Heart left ventricle (tissue), 16 donors: ENCODE measurements around the gene RIC8B. TPM values are rescaled to one million over a fixed set of nuclear protein-coding genes. Genes with fewer than 3 reads are reported as not detected.

ENCODE experiments used
- ATAC-seq, 4 donors: fragments of 200-7000 bp; cut with Tn5 transposase; one replicate each; pipeline ENCODE4 v1.9.1; 2020 to 2022; ENCODE audit warnings: moderate library complexity in 4 of 4, mild to moderate bottlenecking in 3 of 4, moderate number of reproducible peaks in 1 of 4
- DNase-seq, 5 donors: peaks; one replicate each; pipeline ENCODE4 v3.0.0-alpha.2; 2020
- H3K27ac ChIP-seq, 12 donors: fragments of 200-600 bp; sonication (generic) in 4 of 12; one replicate each; pipeline versions ENCODE4 v1.5.0 to v1.8.0; 2016 to 2022; ENCODE audit warnings: mild to moderate bottlenecking in 2 of 12
- H3K27me3 ChIP-seq, 9 donors: fragments of 200-600 bp; sonication (generic) in 2 of 9; one replicate each; pipeline versions ENCODE4 v1.5.1 to v1.8.0; 2016 to 2022; ENCODE audit warnings: mild to moderate bottlenecking in 3 of 9
- H3K36me3 ChIP-seq, 9 donors: fragments of 200-600 bp; sonication (generic) in 2 of 9; one replicate each; pipeline versions ENCODE4 v1.5.0 to v1.8.0; 2018 to 2022; ENCODE audit warnings: mild to moderate bottlenecking in 2 of 9
- H3K4me1 ChIP-seq, 12 donors: fragments of 200-600 bp; sonication (generic) in 4 of 12; one replicate each; pipeline versions ENCODE4 v1.5.0 to v1.8.0; 2016 to 2022; ENCODE audit warnings: mild to moderate bottlenecking in 3 of 12
- H3K4me3 ChIP-seq, 12 donors: fragments of 200-600 bp; sonication (generic) in 4 of 12; one replicate each; pipeline versions ENCODE4 v1.5.0 to v1.8.0; 2017 to 2022; ENCODE audit warnings: mild to moderate bottlenecking in 9 of 12, moderate library complexity in 4 of 12
- H3K9me3 ChIP-seq, 12 donors: fragments of 200-600 bp; sonication (generic) in 4 of 12; one replicate each; pipeline versions ENCODE4 v1.5.0 to v1.8.0; 2016 to 2022; ENCODE audit warnings: mild to moderate bottlenecking in 1 of 12
- CTCF ChIP-seq, 12 donors: fragments of 200-600 bp; sonication (generic) in 4 of 12; IDR thresholded peaks; one replicate each; pipeline versions ENCODE4 v1.5.0 to v1.8.0; 2018 to 2022; ENCODE audit warnings: antibody characterized with exemption in 12 of 12, mild to moderate bottlenecking in 5 of 12
- POLR2A ChIP-seq, 2 donors: fragments of 450-650 bp; IDR thresholded peaks; one replicate each; pipeline ENCODE4 v1.6.1; 2017; ENCODE audit warnings: antibody characterized with exemption in 2 of 2, mild to moderate bottlenecking in 2 of 2, moderate library complexity in 2 of 2
- WGBS, 4 donors: extraction: QIAGEN DNeasy Blood & Tissue Kit in 2 of 4; methylation state at CpG; one replicate each; pipeline versions ENCODE4 v1.1.5 to v1.1.7; 2013 to 2018; 5-methylcytosine and 5-hydroxymethylcytosine counted together
- intact Hi-C, 10 donors: fragments of 100-400 bp; cut with DNase I; formaldehyde crosslinking; loops; one replicate each; pipeline versions ENCODE4 v1.11.1 to v1.14.2; 2022
- polyA plus RNA-seq, 2 donors: library from polyadenylated mRNA; stranded (reverse); fragments of 200-250 nt; gene quantifications; one replicate each; pipeline ENCODE4 v1.2.3, GENCODE V29; 2013
- total RNA-seq, 9 donors: library from RNA; depleted of rRNA in 2 of 9; stranded (reverse); fragments of >200 nt in 2 of 9; fragmentation: NEBNext Ultra II Directional in 3 of 9; extraction: Animal tissue kit (Norgen Biotek cat#: 25700) in 3 of 9; gene quantifications; one replicate each; pipeline versions ENCODE4 v1.1.0 to v1.2.4, GENCODE V29; 2016 to 2023
- donor health status: ischemic (EF 13 %, LVEDD 7.1; RV severe dilation, severe dysfunction).
- donor health status: healthy with polysubstance abuse.
- donor health status: DM: no; HTN: yes; CAD: no.
- donor health status: DM: no; HTN: no; CAD: no.
- donor health status: ischemic (EF 25% LVEDD 6.9; RV normal size, moderate dysfunction).
- donor health status: ischemic (EF 25% LVEDD 5.7; RV mildly dilated, moderate dysfunction).
- donor health status: healthy.
- donor health status: DM: yes; HTN: yes; CAD: no.
- donor health status: ischemic (EF 35%, LVEDD 5.7; RV mildly dilated, moderate dysfunction).
- donor health status: nonischemic (EF 11% LVEDD 7.7; RV severe dilation, severe dysfunction).
- donor health status: DM: yes; HTN: yes; CAD: no.
- donor health status: PGD.
- donor health status: ischemic (EF 29% LVEDD 5.4; RV normal size, mild dysfunction).
- donor health status: nonischemic (EF 23%, LVEDD 6.1; RV moderate dilation, normal function).

RIC8B gene
- total and polyA plus RNA-seq, 11 donors: 6.1 to 27.5 (median 22.7) TPM

GRCh38 chr12:106801830-106802533 lies 27.5 kb downstream of the RIC8B start:
- peaks cover 0 to 25% (median 9%) of the 10 kb centered on the region in 12 donors for H3K4me1 ChIP-seq
- no peak overlapping the region for H3K4me3 ChIP-seq
- DNase-seq: no peak
- H3K27ac ChIP-seq: peak overlapping the region in 7 of 12 donors; percentile 6 to 55 (median 34)
- no peaks in the 10 kb centered on the region for H3K27me3 ChIP-seq
- 50 to 61% (median 56%) methylated on average over 4 of the region's 4 CpGs for WGBS, 4 donors
- intact Hi-C loops: no loop called here
- no peaks in the 10 kb centered on the region for H3K9me3 ChIP-seq
- TF ChIP-seq POLR2A (IDR thresholded peaks at IDR 0.05): no peak
- peak; percentile 77 to 93 (median 85) for ATAC-seq
- H3K36me3 ChIP-seq: peaks cover 0 to 28% (median 14%) of the 10 kb centered on the region in 9 donors

DNA sequence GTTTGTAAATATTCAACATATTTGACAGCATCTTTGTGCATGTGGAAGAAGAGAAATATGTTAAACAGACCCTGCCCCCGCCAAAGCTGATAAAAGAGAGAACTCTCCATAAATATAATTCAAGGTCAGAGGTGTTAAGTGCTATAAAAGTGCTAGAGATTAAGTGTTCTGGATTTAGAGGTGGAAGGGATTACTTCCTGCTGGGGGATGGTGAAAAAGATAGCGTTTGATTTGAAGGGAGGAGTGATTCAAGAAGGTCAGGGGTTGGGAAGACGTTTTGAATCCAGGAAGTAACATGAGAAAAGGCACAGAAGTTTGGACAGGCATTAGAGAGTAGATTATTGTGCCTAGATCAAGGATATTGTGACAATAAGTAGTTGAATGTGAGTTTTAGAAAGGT lies 30.2 kb downstream of the RIC8B start:
- 24 to 33% (median 31%) methylated on average over 3 of the region's 3 CpGs for WGBS, 4 donors
- intact Hi-C loops: no loop called here
- DNase-seq: no peak
- no peaks in the 10 kb centered on the region for H3K27me3 ChIP-seq
- H3K4me3 ChIP-seq: no peak overlapping the region
- H3K27ac ChIP-seq: no peak overlapping the region
- H3K9me3 ChIP-seq: no peaks in the 10 kb centered on the region
- H3K4me1 ChIP-seq: peaks cover 0 to 25% (median 9%) of the 10 kb centered on the region in 12 donors
- H3K36me3 ChIP-seq: peaks cover 0 to 30% (median 11%) of the 10 kb centered on the region in 9 donors
- ATAC-seq: no peak
- TF ChIP-seq CTCF (IDR thresholded peaks at IDR 0.05) (no peak), POLR2A (IDR thresholded peaks at IDR 0.05) (no peak)

GRCh38 chr12:106814714-106815113 lies 40.2 kb downstream of the RIC8B start:
- ATAC-seq: no peak
- Histone ChIP-seq H3K9me3 (no peaks in the 10 kb centered on the region), H3K4me3 (no peak overlapping the region), H3K27me3 (no peaks in the 10 kb centered on the region), H3K36me3 (peaks cover 0 to 30% (median 12%) of the 10 kb centered on the region in 9 donors), H3K4me1 (peaks cover 0 to 6% (median 0%) of the 10 kb centered on the region in 12 donors), H3K27ac (no peak overlapping the region)
- WGBS, 4 donors: 84 to 89% (median 86%) methylated on average over 6 of the region's 6 CpGs
- no peak for DNase-seq
- TF ChIP-seq POLR2A (IDR thresholded peaks at IDR 0.05): no peak
- no peak for TF ChIP-seq CTCF (IDR thresholded peaks at IDR 0.05)
- intact Hi-C loops: no loop called here

GRCh38 chr12:106815741-106816140 lies 41.3 kb downstream of the RIC8B start:
- intact Hi-C loops: no loop called here
- Histone ChIP-seq H3K27ac (no peak overlapping the region), H3K4me3 (no peak overlapping the region), H3K4me1 (peaks cover 0 to 6% (median 0%) of the 10 kb centered on the region in 12 donors), H3K27me3 (no peaks in the 10 kb centered on the region), H3K9me3 (no peaks in the 10 kb centered on the region), H3K36me3 (peaks cover 0 to 35% (median 12%) of the 10 kb centered on the region in 9 donors)
- DNase-seq (no peak), ATAC-seq (no peak)
- WGBS, 4 donors: 93 to 100% (median 97%) methylated on average over 1 of the region's 1 CpG
- TF ChIP-seq POLR2A (IDR thresholded peaks at IDR 0.05): no peak
- no peak for TF ChIP-seq CTCF (IDR thresholded peaks at IDR 0.05)
